Measurements from ENCODE around the gene COX6A2.

- no peak for TF ChIP-seq EZH2 (IDR thresholded peaks at IDR 0.05; ENCODE audit: borderline replicate concordance, low read depth, low read length, severe bottlenecking)
- TF ChIP-seq CTCF (IDR thresholded peaks at IDR 0.05; ENCODE audit: extremely low read depth in 1 of 2, insufficient read depth in 1 of 2, low read depth in 1 of 2, low read length in 2 of 2), result no peak
Measured at GRCh38 chr16:31459687-31460581, 31.8 kb upstream of the COX6A2 start.
